ENCODE data around the gene TMX1. TPM values are rescaled to one million over a fixed set of nuclear protein-coding genes. Genes with fewer than 3 reads are reported as not detected.

TMX1 gene
- total and polyA plus RNA-seq, 10 of the 15 experiments (the other 5 are each of a cell fraction or from before 2014, with no cell fraction given) = 29.1 to 152 (median 52.0) TPM

GRCh38 chr14:51216602-51217001 is 23.4 kb upstream of the TMX1 start (continued):
- TF ChIP-seq, protein P1, sequence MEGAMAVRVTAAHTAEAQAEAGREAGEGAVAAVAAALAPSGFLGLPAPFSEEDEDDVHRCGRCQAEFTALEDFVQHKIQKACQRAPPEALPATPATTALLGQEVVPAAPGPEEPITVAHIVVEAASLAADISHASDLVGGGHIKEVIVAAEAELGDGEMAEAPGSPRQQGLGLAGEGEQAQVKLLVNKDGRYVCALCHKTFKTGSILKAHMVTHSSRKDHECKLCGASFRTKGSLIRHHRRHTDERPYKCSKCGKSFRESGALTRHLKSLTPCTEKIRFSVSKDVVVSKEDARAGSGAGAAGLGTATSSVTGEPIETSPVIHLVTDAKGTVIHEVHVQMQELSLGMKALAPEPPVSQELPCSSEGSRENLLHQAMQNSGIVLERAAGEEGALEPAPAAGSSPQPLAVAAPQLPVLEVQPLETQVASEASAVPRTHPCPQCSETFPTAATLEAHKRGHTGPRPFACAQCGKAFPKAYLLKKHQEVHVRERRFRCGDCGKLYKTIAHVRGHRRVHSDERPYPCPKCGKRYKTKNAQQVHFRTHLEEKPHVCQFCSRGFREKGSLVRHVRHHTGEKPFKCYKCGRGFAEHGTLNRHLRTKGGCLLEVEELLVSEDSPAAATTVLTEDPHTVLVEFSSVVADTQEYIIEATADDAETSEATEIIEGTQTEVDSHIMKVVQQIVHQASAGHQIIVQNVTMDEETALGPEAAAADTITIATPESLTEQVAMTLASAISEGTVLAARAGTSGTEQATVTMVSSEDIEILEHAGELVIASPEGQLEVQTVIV (IDR thresholded peaks at IDR 0.05; ENCODE audit: borderline replicate concordance, partially characterized antibody) = no peak
- no peak for TF ChIP-seq ZNF24 (IDR thresholded peaks at IDR 0.05)
- TF ChIP-seq CBX5 (IDR thresholded peaks at IDR 0.05; ENCODE audit: low read depth) = no peak
- TF ChIP-seq CREB1 (IDR thresholded peaks at IDR 0.05; ENCODE audit: low read depth) = no peak

DNA sequence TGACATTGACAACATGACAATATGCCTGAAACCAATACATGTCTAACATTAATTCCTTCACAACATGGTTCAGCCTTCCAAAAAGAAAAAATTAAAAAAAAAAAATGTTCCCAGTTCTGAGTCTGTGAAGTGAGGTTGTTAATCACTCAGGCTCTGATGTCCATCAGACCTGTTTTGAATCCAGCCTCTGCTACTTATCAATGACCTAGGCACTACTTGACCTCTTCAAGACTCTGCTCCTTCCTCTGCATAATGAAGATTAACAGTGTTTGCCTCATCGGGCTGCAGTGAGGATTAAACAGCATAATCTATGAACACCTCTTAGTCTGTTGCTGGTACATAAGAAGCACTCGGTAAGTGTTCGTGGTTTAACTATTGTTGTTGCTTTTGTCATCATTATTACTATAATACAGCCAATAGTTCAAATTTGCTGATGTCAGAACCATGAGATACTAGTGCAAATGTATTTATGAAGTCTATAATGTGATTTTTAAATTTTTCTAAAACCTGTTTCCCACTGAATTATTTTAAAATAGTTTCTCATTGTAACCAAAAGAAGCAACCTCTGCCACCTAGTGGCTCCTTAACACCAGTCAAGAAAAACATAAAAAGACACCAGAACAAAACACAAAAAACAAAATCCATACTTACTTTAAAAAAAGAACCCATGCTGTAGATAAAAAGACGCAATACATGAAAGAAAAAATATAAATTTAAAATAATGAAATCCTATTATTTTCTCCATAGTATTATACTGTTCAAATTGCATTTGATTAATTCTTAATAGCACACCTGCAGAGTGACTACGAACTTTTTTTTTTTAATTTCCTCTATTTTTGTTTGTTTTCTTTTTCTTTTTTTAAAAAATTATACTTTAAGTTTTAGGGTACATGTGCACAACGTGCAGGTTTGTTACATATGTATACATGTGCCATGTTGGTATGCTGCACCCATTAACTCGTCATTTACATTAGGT is 20.3 kb upstream of the TMX1 start:
- H3K4me3 ChIP-seq = no peak overlapping the region
- no peaks in the 10 kb centered on the region; the same call in 2 of the 3 replicates for H3K9me3 ChIP-seq (replicated peaks; ENCODE audit: control insufficient read depth, insufficient read depth, low read length)
- H3K79me2 ChIP-seq (ENCODE audit: control insufficient read depth, insufficient read depth, low read length) = no peaks in the 10 kb centered on the region
- BruUV-seq (replicated peaks) = no TSS peak
- no peak overlapping the region for H3K9ac ChIP-seq (ENCODE audit: control insufficient read depth, insufficient read depth, low read length)
- ChIA-PET SMC1A (ENCODE audit: uncharacterized antibody, unreplicated experiment) (interaction anchor here (0.8 to 2.4 kb wide), 10 partner anchors 10 to 560 kb away, joined by 3 to 17 read pairs (median 4); no protein-coding TSS in a partner anchor), CTCF (interaction anchor here (0.9 to 2.9 kb wide), 9 partner anchors 9 to 266 kb away, joined by 3 to 27 read pairs (median 6); no protein-coding TSS in a partner anchor), RAD21 (ENCODE audit: unreplicated experiment) (interaction anchor here (0.9 to 2.5 kb wide), 6 partner anchors 11 to 560 kb away, joined by 3 to 14 read pairs (median 5); no protein-coding TSS in a partner anchor), POLR2A (interaction anchor here (0.5 kb wide), 1 partner anchor 251 kb away, joined by 3 read pairs; no protein-coding TSS in a partner anchor)
- H3K27me3 ChIP-seq (replicated peaks in 1 of 2; ENCODE audit: control insufficient read depth in 2 of 2, insufficient read depth in 2 of 2, low read length in 1 of 2) = no peaks in the 10 kb centered on the region
- no peak overlapping the region for H2AFZ ChIP-seq (ENCODE audit: control insufficient read depth, low read depth, low read length)
- H3K4me2 ChIP-seq (ENCODE audit: control insufficient read depth, insufficient read depth) = no peak overlapping the region
- ATAC-seq (no peak), DNase-seq (ENCODE audit: low read depth, low spot score) (no peak), FAIRE-seq (peak; percentile 76)
- intact Hi-C loops (cut with micrococcal nuclease; ENCODE audit: unreplicated experiment) (loop anchor here (1.0 to 10.0 kb wide), 3 partner anchors 62 to 345 kb away; partner anchors contain the start of gene ABHD12B), in situ Hi-C loops (cut with MboI) (no loop called here)
- TF ChIP-seq SMC3 (IDR thresholded peaks at IDR 0.05; ENCODE audit: borderline replicate concordance, low read length) (peak; percentile 65; the same call in 1 of the 2 replicates), RAD21 (IDR thresholded peaks at IDR 0.05; ENCODE audit: insufficient read depth, low read depth, low read length) (peak; percentile 73), TCF7 (IDR thresholded peaks at IDR 0.05; ENCODE audit: borderline replicate concordance) (no peak), RUNX3 (IDR thresholded peaks at IDR 0.05; ENCODE audit: low read length) (peak; percentile 15; the same call in 1 of the 2 replicates), MEF2B (IDR thresholded peaks at IDR 0.05; ENCODE audit: partially characterized antibody, poor library complexity, severe bottlenecking) (no peak), SIX5 (IDR thresholded peaks at IDR 0.05; ENCODE audit: low read depth, low read length, severe bottlenecking) (no peak)
- TF ChIP-seq, protein P2, sequence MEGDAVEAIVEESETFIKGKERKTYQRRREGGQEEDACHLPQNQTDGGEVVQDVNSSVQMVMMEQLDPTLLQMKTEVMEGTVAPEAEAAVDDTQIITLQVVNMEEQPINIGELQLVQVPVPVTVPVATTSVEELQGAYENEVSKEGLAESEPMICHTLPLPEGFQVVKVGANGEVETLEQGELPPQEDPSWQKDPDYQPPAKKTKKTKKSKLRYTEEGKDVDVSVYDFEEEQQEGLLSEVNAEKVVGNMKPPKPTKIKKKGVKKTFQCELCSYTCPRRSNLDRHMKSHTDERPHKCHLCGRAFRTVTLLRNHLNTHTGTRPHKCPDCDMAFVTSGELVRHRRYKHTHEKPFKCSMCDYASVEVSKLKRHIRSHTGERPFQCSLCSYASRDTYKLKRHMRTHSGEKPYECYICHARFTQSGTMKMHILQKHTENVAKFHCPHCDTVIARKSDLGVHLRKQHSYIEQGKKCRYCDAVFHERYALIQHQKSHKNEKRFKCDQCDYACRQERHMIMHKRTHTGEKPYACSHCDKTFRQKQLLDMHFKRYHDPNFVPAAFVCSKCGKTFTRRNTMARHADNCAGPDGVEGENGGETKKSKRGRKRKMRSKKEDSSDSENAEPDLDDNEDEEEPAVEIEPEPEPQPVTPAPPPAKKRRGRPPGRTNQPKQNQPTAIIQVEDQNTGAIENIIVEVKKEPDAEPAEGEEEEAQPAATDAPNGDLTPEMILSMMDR (IDR thresholded peaks at IDR 0.05 in 2 of 3, conservative IDR thresholded peaks at IDR 0.05 in 1 of 3; ENCODE audit: control insufficient read depth in 2 of 3, extremely low read depth in 1 of 3, insufficient read depth in 1 of 3, low read depth in 3 of 3, low read length in 3 of 3) = peak; percentile 47 to 64 (median 48)
- no peak overlapping the region for H3K27ac ChIP-seq (ENCODE audit: control insufficient read depth, insufficient read depth)
- WGBS (ENCODE audit: insufficient coverage, insufficient replicate concordance, low lambda C conversion rate, missing lambda C conversion rate) = 49% methylated on average over 6 of the region's 7 CpGs
- no peaks in the 10 kb centered on the region for H4K20me1 ChIP-seq (ENCODE audit: control insufficient read depth, insufficient read depth)
- no peaks in the 10 kb centered on the region for H3K36me3 ChIP-seq (ENCODE audit: control insufficient read depth in 2 of 2, insufficient read depth in 2 of 2, low read length in 1 of 2)
- no peaks in the 10 kb centered on the region for H3K4me1 ChIP-seq (ENCODE audit: control insufficient read depth, insufficient read depth, low read length)
